Peyer's patch (tissue), 4 donors: ENCODE measurements around the gene GRB14. TPM values are rescaled to one million over a fixed set of nuclear protein-coding genes. Genes with fewer than 3 reads are reported as not detected.

Experiments
- DNase-seq, 3 donors: peaks; one replicate each; pipeline ENCODE4 v3.0.0-alpha.2; 2017 to 2019
- H3K27ac ChIP-seq, 4 donors: fragments of 200-600 bp; sonication (generic); one replicate each; pipeline ENCODE4 v1.5.1; 2016 to 2019
- H3K27me3 ChIP-seq, 2 donors: fragments of 200-600 bp; sonication (generic); one replicate each; pipeline ENCODE4 v1.5.1; 2019
- H3K36me3 ChIP-seq, 3 donors: fragments of 200-600 bp; sonication (generic); one replicate each; pipeline ENCODE4 v1.5.1; 2016 to 2019
- H3K4me1 ChIP-seq, 4 donors: fragments of 200-600 bp; sonication (generic); one replicate each; pipeline ENCODE4 v1.5.1; 2016 to 2019
- H3K4me3 ChIP-seq, 4 donors: fragments of 200-600 bp; sonication (generic); 1 replicate in 3 of 4; 2 replicates in 1 of 4; pipeline ENCODE4 v1.5.1; 2016 to 2019; ENCODE audit warnings: mild to moderate bottlenecking in 1 of 4
- H3K9me3 ChIP-seq, 4 donors: fragments of 200-600 bp; sonication (generic); one replicate each; pipeline ENCODE4 v1.5.1; 2016 to 2019; ENCODE audit warnings: mild to moderate bottlenecking in 1 of 4
- POLR2A ChIP-seq, 2 donors: fragments of 450-650 bp; IDR thresholded peaks; one replicate each; pipeline ENCODE4 v1.5.1; 2017; ENCODE audit warnings: antibody characterized with exemption in 2 of 2, mild to moderate bottlenecking in 2 of 2, moderate library complexity in 2 of 2
- total RNA-seq, 4 donors: library from RNA; depleted of rRNA; stranded (reverse); fragments of >200 nt; gene quantifications; one replicate each; pipeline ENCODE4 v1.1.0, GENCODE V29; 2016
- TF ChIP-seq, protein P1 (sequence below), 6 experiments: fragments of 450-650 bp in 4 of 6; fragments of 200-600 bp in 2 of 6; sonication (generic) in 1 of 6; IDR thresholded peaks; one replicate each; pipeline ENCODE4 v1.5.1; 2017 to 2019; ENCODE audit warnings: antibody characterized with exemption in 6 of 6, mild to moderate bottlenecking in 3 of 6, moderate library complexity in 1 of 6

Gene GRB14
- total RNA-seq, 4 donors from 2014 or later = 1.1 to 3.1 (median 2.1) TPM

GRCh38 chr2:164512871-164513270 lies 108.4 kb downstream of the GRB14 start:
- no peak overlapping the region for H3K27ac ChIP-seq
- TF ChIP-seq POLR2A (IDR thresholded peaks at IDR 0.05) = no peak
- TF ChIP-seq, protein P1, sequence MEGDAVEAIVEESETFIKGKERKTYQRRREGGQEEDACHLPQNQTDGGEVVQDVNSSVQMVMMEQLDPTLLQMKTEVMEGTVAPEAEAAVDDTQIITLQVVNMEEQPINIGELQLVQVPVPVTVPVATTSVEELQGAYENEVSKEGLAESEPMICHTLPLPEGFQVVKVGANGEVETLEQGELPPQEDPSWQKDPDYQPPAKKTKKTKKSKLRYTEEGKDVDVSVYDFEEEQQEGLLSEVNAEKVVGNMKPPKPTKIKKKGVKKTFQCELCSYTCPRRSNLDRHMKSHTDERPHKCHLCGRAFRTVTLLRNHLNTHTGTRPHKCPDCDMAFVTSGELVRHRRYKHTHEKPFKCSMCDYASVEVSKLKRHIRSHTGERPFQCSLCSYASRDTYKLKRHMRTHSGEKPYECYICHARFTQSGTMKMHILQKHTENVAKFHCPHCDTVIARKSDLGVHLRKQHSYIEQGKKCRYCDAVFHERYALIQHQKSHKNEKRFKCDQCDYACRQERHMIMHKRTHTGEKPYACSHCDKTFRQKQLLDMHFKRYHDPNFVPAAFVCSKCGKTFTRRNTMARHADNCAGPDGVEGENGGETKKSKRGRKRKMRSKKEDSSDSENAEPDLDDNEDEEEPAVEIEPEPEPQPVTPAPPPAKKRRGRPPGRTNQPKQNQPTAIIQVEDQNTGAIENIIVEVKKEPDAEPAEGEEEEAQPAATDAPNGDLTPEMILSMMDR (IDR thresholded peaks at IDR 0.05) = no peak
- no peaks in the 10 kb centered on the region for H3K36me3 ChIP-seq
- H3K4me1 ChIP-seq = no peaks in the 10 kb centered on the region
- no peak for DNase-seq
- H3K27me3 ChIP-seq = no peaks in the 10 kb centered on the region
- H3K9me3 ChIP-seq = no peaks in the 10 kb centered on the region
- no peak overlapping the region for H3K4me3 ChIP-seq

DNA sequence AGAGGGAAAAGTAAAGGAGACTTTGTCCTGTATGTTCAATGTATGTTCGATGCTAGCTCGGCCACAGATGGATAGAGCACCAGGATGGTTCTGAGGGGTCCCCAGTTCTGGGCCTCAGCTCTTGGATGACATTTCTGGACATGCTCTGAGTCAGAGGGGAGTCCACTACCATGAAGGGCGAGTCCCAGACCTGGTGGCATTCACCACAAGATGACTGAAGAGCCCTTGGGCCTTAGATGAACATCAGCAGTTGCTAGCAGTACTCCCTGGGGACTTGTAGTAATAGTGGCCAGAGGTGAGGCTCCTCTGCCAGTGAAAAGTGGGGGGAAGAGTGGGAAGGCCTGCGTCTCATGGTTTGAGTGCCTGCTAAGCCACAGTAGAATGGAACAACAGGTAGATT lies 109.5 kb downstream of the GRB14 start:
- H3K4me1 ChIP-seq = no peaks in the 10 kb centered on the region
- no peaks in the 10 kb centered on the region for H3K36me3 ChIP-seq
- no peak overlapping the region for H3K4me3 ChIP-seq
- DNase-seq = no peak
- TF ChIP-seq POLR2A (IDR thresholded peaks at IDR 0.05) = no peak
- TF ChIP-seq, protein P1 (IDR thresholded peaks at IDR 0.05) = no peak
- no peaks in the 10 kb centered on the region for H3K27me3 ChIP-seq
- no peak overlapping the region for H3K27ac ChIP-seq
- H3K9me3 ChIP-seq = no peaks in the 10 kb centered on the region

DNA sequence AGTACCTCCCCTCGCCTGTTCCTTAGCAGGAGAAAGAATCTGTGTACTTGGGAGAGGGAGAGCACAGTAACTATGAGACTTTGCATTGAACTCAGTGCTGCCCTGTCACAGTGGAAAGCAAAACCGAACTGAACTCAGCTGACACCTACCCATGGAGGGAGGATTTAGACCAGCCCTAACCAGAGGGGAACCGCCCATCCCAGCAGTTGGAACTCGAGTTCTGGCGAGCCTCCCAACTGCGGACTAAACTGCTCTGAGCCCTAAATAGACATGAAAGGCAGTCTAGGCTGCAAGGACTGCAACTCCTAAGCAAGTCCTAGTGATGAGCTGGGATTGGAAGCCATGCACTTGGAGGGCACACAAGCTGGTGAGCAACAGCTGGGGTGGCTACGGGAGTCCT lies 110.4 kb downstream of the GRB14 start:
- Histone ChIP-seq H3K4me3 (no peak overlapping the region), H3K4me1 (no peaks in the 10 kb centered on the region), H3K36me3 (no peaks in the 10 kb centered on the region), H3K9me3 (no peaks in the 10 kb centered on the region), H3K27me3 (no peaks in the 10 kb centered on the region), H3K27ac (no peak overlapping the region)
- TF ChIP-seq POLR2A (IDR thresholded peaks at IDR 0.05) = no peak
- TF ChIP-seq, protein P1 (IDR thresholded peaks at IDR 0.05) = no peak
- no peak for DNase-seq

DNA sequence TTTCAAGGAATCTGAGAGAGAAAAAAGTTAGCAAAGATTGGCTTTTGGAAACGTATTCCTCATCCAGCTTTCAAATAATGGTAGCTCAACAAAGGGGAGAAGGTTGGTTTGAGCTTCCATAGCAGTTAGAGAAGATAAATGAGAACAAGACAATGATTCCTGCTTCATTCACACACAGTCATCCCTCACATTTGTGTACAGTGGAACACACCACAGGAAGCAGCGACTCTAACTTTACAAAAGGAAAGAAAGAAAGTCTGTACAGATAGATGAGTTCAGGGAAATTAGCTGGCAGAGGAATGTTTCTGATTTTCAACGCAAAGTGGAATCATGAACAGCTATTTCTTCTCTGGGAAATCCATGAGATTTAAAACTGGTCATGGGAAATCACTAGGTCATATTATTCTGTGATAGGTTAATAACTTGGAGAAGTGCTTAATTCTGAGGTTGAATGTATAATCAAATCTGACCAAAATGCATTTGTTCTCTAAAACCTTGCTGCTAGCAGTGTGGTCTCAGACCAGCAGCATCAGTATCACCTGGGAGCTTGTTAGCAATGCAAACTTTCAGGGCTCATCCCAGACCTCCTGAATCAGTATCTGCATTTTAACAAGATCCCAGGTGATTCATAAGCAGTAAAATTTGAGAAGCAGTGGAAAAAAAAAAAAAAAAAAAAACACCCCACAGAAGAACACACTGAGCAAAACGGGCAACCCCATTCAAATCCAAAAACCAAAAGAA lies 112.0 kb downstream of the GRB14 start:
- Histone ChIP-seq H3K27me3 (no peaks in the 10 kb centered on the region), H3K9me3 (no peaks in the 10 kb centered on the region), H3K36me3 (no peaks in the 10 kb centered on the region), H3K4me1 (no peaks in the 10 kb centered on the region), H3K27ac (no peak overlapping the region), H3K4me3 (no peak overlapping the region)
- TF ChIP-seq POLR2A (IDR thresholded peaks at IDR 0.05) = no peak
- TF ChIP-seq, protein P1 (IDR thresholded peaks at IDR 0.05) = no peak
- DNase-seq = no peak

DNA sequence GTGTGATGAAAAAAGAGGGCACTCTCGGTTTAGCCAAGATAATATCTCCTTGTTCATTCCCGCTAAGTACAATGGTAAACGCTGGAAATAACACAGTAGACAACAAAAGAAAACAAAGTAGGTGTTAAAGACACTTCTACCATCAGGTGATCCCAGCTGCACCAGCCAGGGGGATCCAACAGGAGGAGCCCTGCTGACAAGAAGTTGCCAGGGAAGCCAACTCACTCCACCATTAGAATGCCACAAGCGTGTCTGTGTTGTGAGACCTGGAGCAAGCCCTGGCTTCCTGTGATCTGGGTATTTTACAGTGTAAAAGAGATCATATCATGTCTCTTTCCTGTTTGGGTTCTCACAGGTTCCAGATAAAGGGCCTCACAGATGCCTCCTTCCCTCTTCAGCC lies 117.0 kb downstream of the GRB14 start:
- no peak for DNase-seq
- TF ChIP-seq POLR2A (IDR thresholded peaks at IDR 0.05) = no peak
- TF ChIP-seq, protein P1 (IDR thresholded peaks at IDR 0.05) = no peak
- no peaks in the 10 kb centered on the region for H3K27me3 ChIP-seq
- H3K4me1 ChIP-seq = no peaks in the 10 kb centered on the region
- H3K4me3 ChIP-seq = no peak overlapping the region
- H3K27ac ChIP-seq = no peak overlapping the region
- no peaks in the 10 kb centered on the region for H3K36me3 ChIP-seq
- no peaks in the 10 kb centered on the region for H3K9me3 ChIP-seq
